Skeletal muscle tissue (tissue), 4 donors: ENCODE data around the gene PGD. TPM values are rescaled to one million over a fixed set of nuclear protein-coding genes. Genes with fewer than 3 reads are reported as not detected.

Experiments used
- H3K27ac ChIP-seq: one replicate; pipeline ENCODE4 v1.7.0; 2013; ENCODE audit warnings: mild to moderate bottlenecking, low read depth, low read length, inconsistent platforms
- H3K27me3 ChIP-seq, 3 donors: one replicate each; pipeline ENCODE4 v1.7.0; 2013; ENCODE audit warnings: low read length in 3 of 3; ENCODE audit not compliant: control insufficient read depth in 3 of 3, insufficient read depth in 3 of 3
- H3K36me3 ChIP-seq, 3 donors: one replicate each; pipeline ENCODE4 v1.7.0; 2013; ENCODE audit warnings: low read length in 3 of 3; ENCODE audit not compliant: control insufficient read depth in 3 of 3, insufficient read depth in 3 of 3
- H3K4me1 ChIP-seq, 3 donors: one replicate each; pipeline ENCODE4 v1.7.0; 2013; ENCODE audit warnings: low read length in 3 of 3, mild to moderate bottlenecking in 3 of 3; ENCODE audit not compliant: control insufficient read depth in 3 of 3, insufficient read depth in 3 of 3
- H3K4me3 ChIP-seq, 3 donors: one replicate each; pipeline ENCODE4 v1.7.0; 2013; ENCODE audit warnings: low read length in 3 of 3
- H3K9ac ChIP-seq, 3 donors: one replicate each; pipeline ENCODE4 v1.7.0; 2013; ENCODE audit warnings: low read length in 3 of 3, mild to moderate bottlenecking in 3 of 3, moderate library complexity in 2 of 3, low read depth in 1 of 3
- H3K9me3 ChIP-seq, 3 donors: one replicate each; pipeline ENCODE4 v1.7.0; 2013; ENCODE audit warnings: low read length in 3 of 3; ENCODE audit not compliant: control insufficient read depth in 3 of 3
- total RNA-seq: library from RNA; depleted of rRNA; stranded (reverse); fragments of >200 nt; gene quantifications from one replicate; pipeline ENCODE4 v1.2.3, GENCODE V29; 2014
- donor health status: Osteomylitis.

Gene PGD
- total RNA-seq, 1 donor from 2014 or later = 59.5 TPM

- H3K27ac ChIP-seq = no peak overlapping the region
- H3K4me3 ChIP-seq = no peak overlapping the region
- H3K36me3 ChIP-seq = peaks cover 24 to 46% (median 38%) of the 10 kb centered on the region in 3 donors
- H3K27me3 ChIP-seq = no peaks in the 10 kb centered on the region
- H3K9ac ChIP-seq = no peak overlapping the region
- no peaks in the 10 kb centered on the region for H3K9me3 ChIP-seq
- H3K4me1 ChIP-seq = no peaks in the 10 kb centered on the region
These were observed 19.7 kb upstream of the PGD start for GRCh38 chr1:10379101-10379620.

- Histone ChIP-seq H3K36me3 (peaks cover 21 to 44% (median 34%) of the 10 kb centered on the region in 3 donors), H3K27ac (no peak overlapping the region), H3K9me3 (no peaks in the 10 kb centered on the region), H3K4me1 (no peaks in the 10 kb centered on the region), H3K4me3 (no peak overlapping the region), H3K9ac (no peak overlapping the region), H3K27me3 (no peaks in the 10 kb centered on the region)
These were observed 19.2 kb upstream of the PGD start for GRCh38 chr1:10379676-10380075.

DNA sequence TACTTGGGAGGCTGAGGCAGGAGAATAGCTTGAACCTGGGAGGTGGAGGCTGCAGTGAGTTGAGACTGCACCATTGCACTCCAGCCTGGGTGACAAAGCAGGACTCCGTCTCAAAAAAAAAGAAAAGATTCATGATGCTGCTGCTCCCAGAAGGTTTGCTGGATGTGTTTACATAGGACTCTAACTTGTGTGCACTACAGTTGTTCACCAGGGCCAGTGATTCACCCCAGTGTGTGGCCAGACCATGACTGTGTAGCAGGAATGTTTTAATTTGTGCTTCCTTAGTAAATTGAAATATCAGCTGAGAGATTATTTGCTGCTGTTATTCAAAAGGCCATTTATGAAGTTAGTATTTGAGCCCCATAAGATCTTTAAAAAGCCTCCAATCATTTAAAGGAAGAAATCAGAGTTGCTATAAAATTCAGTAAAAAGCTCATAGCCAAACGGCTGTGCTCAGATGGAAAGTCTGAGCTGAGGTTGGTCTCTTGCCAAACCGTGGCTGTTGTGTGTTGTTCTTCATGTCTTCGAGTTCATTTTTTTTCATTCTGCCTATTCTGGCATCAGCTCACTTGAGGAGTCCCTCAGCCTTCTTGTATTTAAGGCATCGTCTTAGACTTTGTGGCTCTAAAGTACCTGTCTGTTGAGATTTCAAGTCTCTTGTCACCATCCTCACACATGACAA, 18.1 kb upstream of the PGD start:
- peaks cover 15 to 36% (median 26%) of the 10 kb centered on the region in 3 donors for H3K36me3 ChIP-seq
- H3K4me1 ChIP-seq = no peaks in the 10 kb centered on the region
- H3K27ac ChIP-seq = no peak overlapping the region
- no peak overlapping the region for H3K9ac ChIP-seq
- H3K9me3 ChIP-seq = no peaks in the 10 kb centered on the region
- H3K4me3 ChIP-seq = no peak overlapping the region
- H3K27me3 ChIP-seq = no peaks in the 10 kb centered on the region

GRCh38 chr1:10383630-10384029, 15.2 kb upstream of the PGD start:
- Histone ChIP-seq H3K27me3 (no peaks in the 10 kb centered on the region), H3K4me1 (peaks cover 10 to 16% (median 14%) of the 10 kb centered on the region in 3 donors), H3K4me3 (no peak overlapping the region), H3K36me3 (peaks cover 3 to 16% (median 7%) of the 10 kb centered on the region in 3 donors), H3K9me3 (no peaks in the 10 kb centered on the region), H3K9ac (no peak overlapping the region), H3K27ac (no peak overlapping the region)

- H3K4me3 ChIP-seq = no peak overlapping the region
- no peaks in the 10 kb centered on the region for H3K27me3 ChIP-seq
- H3K36me3 ChIP-seq = peaks cover 2 to 10% (median 2%) of the 10 kb centered on the region in 3 donors
- no peak overlapping the region for H3K9ac ChIP-seq
- no peak overlapping the region for H3K27ac ChIP-seq
- H3K4me1 ChIP-seq = peaks cover 12 to 18% (median 15%) of the 10 kb centered on the region in 3 donors
- H3K9me3 ChIP-seq = no peaks in the 10 kb centered on the region
These were observed 14.6 kb upstream of the PGD start for GRCh38 chr1:10384219-10384618.

GRCh38 chr1:10386761-10387676, 11.8 kb upstream of the PGD start:
- H3K9ac ChIP-seq = peak overlapping the region in 2 of 3 donors; percentile 23 to 42
- peak overlapping the region in 1 of 3 donors; percentile 38 for H3K4me3 ChIP-seq
- peaks cover 0 to 4% (median 2%) of the 10 kb centered on the region in 3 donors for H3K36me3 ChIP-seq
- H3K27me3 ChIP-seq = no peaks in the 10 kb centered on the region
- no peaks in the 10 kb centered on the region for H3K9me3 ChIP-seq
- peak overlapping the region; percentile 67 for H3K27ac ChIP-seq
- peaks cover 12 to 18% (median 15%) of the 10 kb centered on the region in 3 donors for H3K4me1 ChIP-seq

- Histone ChIP-seq H3K9ac (peak overlapping the region; percentile 23 to 42 (median 38)), H3K4me3 (peak overlapping the region in 1 of 3 donors; percentile 40), H3K9me3 (no peaks in the 10 kb centered on the region), H3K27me3 (no peaks in the 10 kb centered on the region), H3K4me1 (peaks cover 12 to 18% (median 15%) of the 10 kb centered on the region in 3 donors), H3K36me3 (peaks cover 0 to 4% (median 2%) of the 10 kb centered on the region in 3 donors), H3K27ac (peak overlapping the region; percentile 67)
These were observed 11.0 kb upstream of the PGD start for GRCh38 chr1:10387677-10388386.

GRCh38 chr1:10388387-10388715, 10.5 kb upstream of the PGD start:
- peaks cover 12 to 18% (median 15%) of the 10 kb centered on the region in 3 donors for H3K4me1 ChIP-seq
- H3K36me3 ChIP-seq = peaks cover 0 to 4% (median 2%) of the 10 kb centered on the region in 3 donors
- no peak overlapping the region for H3K27ac ChIP-seq
- no peaks in the 10 kb centered on the region for H3K27me3 ChIP-seq
- no peaks in the 10 kb centered on the region for H3K9me3 ChIP-seq
- H3K4me3 ChIP-seq = peak overlapping the region in 1 of 3 donors; percentile 40
- H3K9ac ChIP-seq = peak overlapping the region in 1 of 3 donors; percentile 5

DNA sequence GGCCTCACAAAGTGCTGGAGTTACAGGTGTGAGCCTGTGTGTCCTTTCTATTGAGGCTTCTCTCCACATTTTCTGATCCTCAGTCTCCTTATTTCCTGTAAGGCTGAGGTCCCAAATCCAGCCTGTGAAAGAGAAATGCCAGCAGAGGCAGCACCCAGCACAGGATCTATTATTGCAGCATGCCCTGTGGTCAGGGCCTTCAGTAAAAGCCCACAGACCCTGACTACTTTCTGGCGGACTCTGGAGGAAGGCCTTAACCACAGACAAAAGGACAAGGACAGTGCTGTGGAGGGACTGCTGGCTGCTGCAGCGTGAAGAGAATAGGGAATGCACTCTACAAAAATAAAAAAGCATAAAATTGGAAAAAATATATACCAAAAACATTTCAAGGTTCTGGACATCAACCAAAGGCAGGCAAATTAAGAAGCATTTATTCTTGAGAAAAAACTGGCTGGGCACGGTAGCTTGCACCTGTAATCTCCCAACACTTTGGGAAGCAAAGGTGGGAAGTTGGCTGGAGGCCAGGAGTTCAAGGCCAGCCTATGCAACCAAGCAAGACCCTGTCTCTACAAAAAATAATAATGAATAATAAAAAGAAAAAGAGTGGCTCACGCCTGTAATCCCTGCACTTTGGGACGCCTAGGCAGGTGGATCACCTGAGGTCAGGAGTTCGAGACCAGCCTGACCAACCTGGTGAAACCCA, 9.4 kb upstream of the PGD start:
- Histone ChIP-seq H3K27ac (no peak overlapping the region), H3K9ac (no peak overlapping the region), H3K9me3 (no peaks in the 10 kb centered on the region), H3K36me3 (peaks cover 0 to 1% (median 0%) of the 10 kb centered on the region in 3 donors), H3K27me3 (no peaks in the 10 kb centered on the region), H3K4me3 (no peak overlapping the region), H3K4me1 (peaks cover 12 to 18% (median 15%) of the 10 kb centered on the region in 3 donors)
